Right ventricle myocardium inferior (tissue), 1 donor: ENCODE results near the gene EFCC1. TPM values are rescaled to one million over a fixed set of nuclear protein-coding genes. Genes with fewer than 3 reads are reported as not detected.
"Not testable (repeated sequence)": the region's sequence is repeated elsewhere in the genome, so short reads cannot be mapped to it uniquely, and the experiment has no call there.

ENCODE experiments used
- ATAC-seq: fragments of 200-7000 bp; cut with Tn5 transposase; one replicate; pipeline ENCODE4 v1.9.1; 2020; ENCODE audit warnings: mild to moderate bottlenecking, moderate library complexity
- DNase-seq: peaks from one replicate; pipeline ENCODE4 v3.0.0; 2021; ENCODE audit errors: missing footprints
- intact Hi-C: fragments of 100-400 bp; cut with DNase I; formaldehyde crosslinking; loops from one replicate; pipeline ENCODE4 v1.11.0; 2022
- total RNA-seq: library from RNA; stranded (reverse); fragmentation: NEBNext Ultra II Directional; extraction: Animal tissue kit (Norgen Biotek cat#: 25700); gene quantifications from one replicate; pipeline ENCODE4 v1.2.1, GENCODE V29; 2021
- donor health status: DM: no; HTN: yes; CAD: no; lungs with severe emphysema.

EFCC1 gene
- total RNA-seq, 1 donor from 2014 or later = 2.3 TPM

GRCh38 chr3:129061023-129061887 is 60.2 kb downstream of the EFCC1 start:
- no peak for ATAC-seq
- intact Hi-C loops = no loop called here

GRCh38 chr3:129061888-129062834 is 61.1 kb downstream of the EFCC1 start:
- intact Hi-C loops = no loop called here
- DNase-seq (peak; percentile 51), ATAC-seq (no peak)

More at GRCh38 chr3:129061023-129061887, 60.2 kb downstream of the EFCC1 start:
- peak; percentile 47 for DNase-seq

GRCh38 chr3:129063091-129063640 is 62.1 kb downstream of the EFCC1 start:
- ATAC-seq (no peak), DNase-seq (peak; percentile 59)
- intact Hi-C loops = no loop called here

GRCh38 chr3:129063841-129064482 is 62.9 kb downstream of the EFCC1 start:
- ATAC-seq (no peak), DNase-seq (peak; percentile 21)
- intact Hi-C loops = no loop called here

GRCh38 chr3:129065016-129065719 is 64.1 kb downstream of the EFCC1 start:
- intact Hi-C loops = no loop called here
- peak; percentile 39 for DNase-seq
- no peak for ATAC-seq

- intact Hi-C loops = no loop called here
- no peak for ATAC-seq
- peak; percentile 11 for DNase-seq
These were observed 64.6 kb downstream of the EFCC1 start for GRCh38 chr3:129065720-129066073.

GRCh38 chr3:129067719-129068118 is 66.6 kb downstream of the EFCC1 start:
- ATAC-seq, DNase-seq, intact Hi-C loops: not testable (repeated sequence)

GRCh38 chr3:129068291-129068886 is 67.3 kb downstream of the EFCC1 start:
- DNase-seq (peak; percentile 66), ATAC-seq (peak; percentile 44)
- intact Hi-C loops = no loop called here

GRCh38 chr3:129069313-129070085 is 68.4 kb downstream of the EFCC1 start:
- ATAC-seq, intact Hi-C loops: not testable (repeated sequence)
- DNase-seq = peak; percentile 9

- DNase-seq (no peak), ATAC-seq (no peak)
- intact Hi-C loops = no loop called here
These were observed 69.2 kb downstream of the EFCC1 start for GRCh38 chr3:129070086-129070885.

GRCh38 chr3:129077222-129077621 is 76.1 kb downstream of the EFCC1 start:
- peak; percentile 15 for DNase-seq
- ATAC-seq = no peak
- intact Hi-C loops = no loop called here

- no peak for ATAC-seq
- intact Hi-C loops = no loop called here
- peak; percentile 32 for DNase-seq
These were observed 77.4 kb downstream of the EFCC1 start for GRCh38 chr3:129078510-129078909.

GRCh38 chr3:129081503-129081902 is 80.4 kb downstream of the EFCC1 start:
- ATAC-seq (no peak), DNase-seq (no peak)
- intact Hi-C loops = loop anchor here (10.0 kb wide), 1 partner anchor 107 kb away; no protein-coding TSS in a partner anchor

GRCh38 chr3:129082026-129082425 is 80.9 kb downstream of the EFCC1 start:
- DNase-seq (peak; percentile 67), ATAC-seq (no peak)
- intact Hi-C loops = loop anchor here (10.0 kb wide), 1 partner anchor 107 kb away; no protein-coding TSS in a partner anchor

GRCh38 chr3:129084501-129084900 is 83.4 kb downstream of the EFCC1 start:
- ATAC-seq = no peak
- DNase-seq = peak; percentile 13
- intact Hi-C loops = loop anchor here (10.0 kb wide), 1 partner anchor 110 kb away; no protein-coding TSS in a partner anchor

- intact Hi-C loops = loop anchor here (10.0 kb wide), 1 partner anchor 110 kb away; no protein-coding TSS in a partner anchor
- no peak for ATAC-seq
- DNase-seq = peak; percentile 45
These were observed 84.1 kb downstream of the EFCC1 start for GRCh38 chr3:129085165-129085715.
